OCI-M2 (cell line): ENCODE data around the gene OR8K3.

Source experiments
- DNase-seq: peaks from one replicate; lab custom pipeline; 2025; ENCODE audit not compliant: unreplicated experiment; lab: John Stamatoyannopoulos, UW

The OR8K3 gene

GRCh38 chr11:56314844-56315243, at the start of gene OR8K3:
Gene OR8K3 (plus strand): TSS chr11:56315144. CDS start chr11:56318307, 3,163 bp downstream.
- no peak for DNase-seq

DNA sequence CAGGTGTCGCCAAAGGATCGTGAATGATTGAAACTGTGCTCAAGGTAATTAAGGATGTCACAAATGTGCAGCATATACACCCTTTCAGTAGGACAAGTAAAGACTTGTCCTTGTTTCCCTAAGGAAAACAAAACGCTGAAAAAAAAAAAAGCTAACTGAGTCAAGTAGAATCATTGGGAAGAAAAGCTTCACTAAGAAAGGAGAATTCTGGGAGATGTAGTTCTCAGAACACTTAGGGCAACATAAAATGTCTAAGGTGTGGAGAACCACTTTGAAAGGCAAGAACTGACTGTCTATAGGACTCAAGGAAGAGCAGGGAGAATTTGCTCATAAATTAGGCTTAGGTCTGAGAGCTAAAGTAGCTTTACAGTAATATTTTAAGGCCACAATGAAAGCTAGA, 43.9 kb upstream of the OR8K3 start:
- DNase-seq: no peak

- no peak for DNase-seq
Measured at GRCh38 chr11:56273854-56274253, 41.1 kb upstream of the OR8K3 start, which contains the start of gene OR5T1. Gene OR5T1 (plus strand): TSS chr11:56274154. CDS start chr11:56275639, 1,485 bp downstream.

DNA sequence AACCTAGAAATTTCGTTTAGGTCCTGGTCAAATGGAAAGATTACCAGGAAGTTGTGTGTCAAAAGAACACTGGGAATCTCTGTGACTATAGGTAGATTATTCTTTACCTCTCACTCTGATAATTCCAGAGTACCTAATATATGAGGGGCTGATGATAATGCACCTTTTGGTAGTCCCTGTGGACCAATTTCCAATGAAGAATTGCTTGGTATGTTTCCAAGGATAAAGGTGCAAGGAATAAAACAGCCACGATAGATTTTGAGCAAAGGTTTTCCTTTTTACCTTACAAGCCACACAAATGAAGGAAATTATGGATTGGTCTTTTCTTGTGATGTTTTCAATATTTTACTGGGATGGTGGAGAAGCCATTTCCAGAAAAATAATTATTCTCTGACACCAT, 22.8 kb upstream of the OR8K3 start, which contains the start of gene OR8H1:
Gene OR8H1, minus strand, starts transcription at position 101 of the 400 bp plus-strand sequence. CDS start 1,192 bp downstream, outside the sequence.
- DNase-seq: no peak

GRCh38 chr11:56296898-56297297, 18.0 kb upstream of the OR8K3 start:
- no peak for DNase-seq

- no peak for DNase-seq
Measured at GRCh38 chr11:56307836-56308235, 7.1 kb upstream of the OR8K3 start.

DNA sequence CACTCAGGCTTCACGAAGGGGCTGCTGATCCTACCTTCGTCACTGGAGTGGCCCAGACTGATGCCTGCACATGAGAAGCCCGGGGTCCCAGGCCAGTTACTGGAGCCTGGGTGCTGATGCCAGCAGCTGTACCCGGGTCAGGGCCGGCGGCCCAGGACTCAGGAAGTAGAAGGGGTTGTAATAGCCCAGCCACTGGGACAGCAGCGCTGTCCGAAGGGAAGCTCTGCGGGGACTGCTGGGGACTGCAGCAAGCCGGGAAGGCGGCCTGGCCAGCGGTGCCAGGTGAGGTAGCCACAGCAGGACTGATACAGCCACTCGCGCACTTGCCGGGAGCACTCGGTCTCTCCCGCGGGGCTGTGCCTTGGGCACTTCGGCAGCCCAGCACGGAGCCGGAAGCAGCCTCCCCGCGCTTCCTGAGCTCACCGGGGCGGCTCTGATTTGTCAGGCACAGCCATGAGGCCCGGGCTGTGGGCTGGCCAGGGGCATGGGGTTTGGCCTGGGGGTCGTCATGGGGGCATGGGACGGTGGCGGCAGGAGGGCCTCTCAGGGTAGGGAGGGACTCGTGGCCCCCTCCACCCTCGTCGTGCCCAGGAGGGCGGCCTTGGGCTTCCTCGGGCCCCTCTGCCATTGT, 17.0 kb downstream of the OR8K3 start:
- no peak for DNase-seq

- DNase-seq: no peak
Measured at GRCh38 chr11:56333156-56333555, 18.2 kb downstream of the OR8K3 start.

DNA sequence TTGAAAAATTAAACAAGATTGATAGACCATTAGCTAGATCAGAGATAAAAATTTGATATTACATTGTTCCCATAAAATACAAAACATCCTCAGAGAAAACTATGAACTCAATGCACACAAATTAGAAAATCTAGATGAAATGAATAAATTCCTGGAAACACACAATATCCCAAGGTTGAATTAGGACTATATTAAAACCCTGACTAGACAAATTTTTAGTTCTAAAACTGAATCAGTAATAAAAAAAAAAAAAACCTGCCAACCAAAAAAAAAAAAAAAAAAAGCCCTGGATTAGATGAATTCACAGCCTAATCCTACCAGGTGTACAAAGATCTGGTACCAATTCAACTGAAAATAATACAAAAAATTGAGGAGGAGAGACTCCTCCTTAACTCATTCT, 25.3 kb downstream of the OR8K3 start:
- DNase-seq: no peak

- no peak for DNase-seq
Measured at GRCh38 chr11:56345739-56346138, 30.8 kb downstream of the OR8K3 start, which contains the start of gene OR8K1. Gene OR8K1 (plus strand): TSS chr11:56346039. CDS start chr11:56346039, 0 bp downstream.

DNA sequence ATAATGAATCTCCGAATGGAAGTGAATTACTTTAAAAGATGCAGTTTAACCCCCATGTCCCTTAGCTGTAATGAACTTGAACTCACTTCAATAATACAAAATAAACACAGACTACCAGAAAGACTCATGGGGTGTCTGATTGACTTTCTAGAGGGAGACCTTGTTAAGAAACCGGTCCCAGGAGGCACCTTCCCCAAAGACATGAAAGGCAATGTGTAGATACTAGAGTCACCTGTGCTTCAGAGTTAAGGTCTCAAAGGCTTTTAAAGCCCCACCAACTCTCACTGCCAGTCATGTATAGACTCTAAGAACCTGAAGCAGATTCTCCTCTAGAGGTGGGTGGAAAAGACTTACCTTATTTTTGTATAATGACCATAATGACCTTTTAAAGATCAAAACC, 39.0 kb downstream of the OR8K3 start, which contains the start of gene OR8J1:
Gene OR8J1, plus strand, starts transcription at position 301 of the 400 bp plus-strand sequence. CDS start 5,956 bp downstream, outside the sequence.
- DNase-seq: no peak
